DOHH2 (cell line): ENCODE results near the gene RUFY2.
A peak's percentile ranks its signal among the peaks of the same experiment; 100 is the strongest.

Experiments
- H3F3A ChIP-seq: fragments of 200-600 bp; sonication (generic), shearing (Covaris generic); 2 replicates; pipeline ENCODE4 v1.6.0; 2016; ENCODE audit warnings: antibody characterized with exemption, mild to moderate bottlenecking; ENCODE audit not compliant: control insufficient read depth, insufficient read depth
- H3K27ac ChIP-seq: fragments of 200-600 bp; sonication (generic); 2 replicates; pipeline ENCODE4 v1.5.1; 2014; ENCODE audit warnings: low read depth, mild to moderate bottlenecking, low read length, moderate library complexity
- H3K27me3 ChIP-seq: fragments of 200-600 bp; sonication (generic); 2 replicates; pipeline ENCODE4 v1.6.1; 2014; ENCODE audit warnings: mild to moderate bottlenecking, low read length, mixed read lengths; ENCODE audit not compliant: control insufficient read depth
- H3K36me3 ChIP-seq: fragments of 200-600 bp; sonication (generic); 2 replicates; pipeline ENCODE4 v1.6.1; 2014; ENCODE audit warnings: mild to moderate bottlenecking, low read length, moderate library complexity, mixed read lengths; ENCODE audit not compliant: control insufficient read depth
- H3K4me1 ChIP-seq: fragments of 200-600 bp; sonication (generic); 2 replicates; pipeline ENCODE4 v1.6.1; 2014; ENCODE audit warnings: mild to moderate bottlenecking, low read length, mixed read lengths; ENCODE audit not compliant: control insufficient read depth
- H3K4me2 ChIP-seq: fragments of 200-600 bp; sonication (generic); 2 replicates; pipeline ENCODE4 v1.6.0; 2014; ENCODE audit warnings: mild to moderate bottlenecking, low read length, moderate library complexity
- H3K4me3 ChIP-seq: fragments of 200-600 bp; sonication (generic); 2 replicates; pipeline ENCODE4 v1.5.1; 2014; ENCODE audit warnings: mild to moderate bottlenecking, low read length, mixed read lengths
- H3K79me2 ChIP-seq: fragments of 200-600 bp; sonication (generic); 2 replicates; pipeline ENCODE4 v1.6.1; 2014; ENCODE audit warnings: mild to moderate bottlenecking, low read length, mixed read lengths; ENCODE audit not compliant: control insufficient read depth
- H3K9me2 ChIP-seq: fragments of 200-600 bp; sonication (generic); replicated peaks from 2 replicates; pipeline ENCODE4 v1.6.1; 2014; ENCODE audit warnings: mild to moderate bottlenecking, low read length, mixed read lengths; ENCODE audit not compliant: control insufficient read depth
- H3K9me3 ChIP-seq: fragments of 200-600 bp; sonication (generic); 2 replicates; pipeline ENCODE4 v1.6.1; 2014; ENCODE audit warnings: antibody characterized with exemption, low read length, mixed read lengths; ENCODE audit not compliant: control insufficient read depth, insufficient read depth
- H4K20me1 ChIP-seq: fragments of 200-600 bp; sonication (generic); 2 replicates; pipeline ENCODE4 v1.6.0; 2014; ENCODE audit warnings: low read depth, mild to moderate bottlenecking, antibody characterized with exemption, low read length, moderate library complexity; ENCODE audit not compliant: control insufficient read depth, insufficient read depth
- EZH2phosphoT487 ChIP-seq: fragments of 200-600 bp; sonication (generic); IDR thresholded peaks from 2 replicates; pipeline ENCODE4 v1.6.1; 2017; ENCODE audit warnings: borderline replicate concordance, mild to moderate bottlenecking, antibody characterized with exemption, low read length, moderate library complexity, mixed read lengths
- TF ChIP-seq, protein P1 (sequence below): fragments of 200-600 bp; sonication (generic); IDR thresholded peaks from one replicate; pipeline ENCODE4 v1.5.1; 2014; ENCODE audit warnings: antibody characterized with exemption, mild to moderate bottlenecking, low read depth, low read length; ENCODE audit not compliant: poor library complexity, severe bottlenecking

Gene RUFY2

DNA sequence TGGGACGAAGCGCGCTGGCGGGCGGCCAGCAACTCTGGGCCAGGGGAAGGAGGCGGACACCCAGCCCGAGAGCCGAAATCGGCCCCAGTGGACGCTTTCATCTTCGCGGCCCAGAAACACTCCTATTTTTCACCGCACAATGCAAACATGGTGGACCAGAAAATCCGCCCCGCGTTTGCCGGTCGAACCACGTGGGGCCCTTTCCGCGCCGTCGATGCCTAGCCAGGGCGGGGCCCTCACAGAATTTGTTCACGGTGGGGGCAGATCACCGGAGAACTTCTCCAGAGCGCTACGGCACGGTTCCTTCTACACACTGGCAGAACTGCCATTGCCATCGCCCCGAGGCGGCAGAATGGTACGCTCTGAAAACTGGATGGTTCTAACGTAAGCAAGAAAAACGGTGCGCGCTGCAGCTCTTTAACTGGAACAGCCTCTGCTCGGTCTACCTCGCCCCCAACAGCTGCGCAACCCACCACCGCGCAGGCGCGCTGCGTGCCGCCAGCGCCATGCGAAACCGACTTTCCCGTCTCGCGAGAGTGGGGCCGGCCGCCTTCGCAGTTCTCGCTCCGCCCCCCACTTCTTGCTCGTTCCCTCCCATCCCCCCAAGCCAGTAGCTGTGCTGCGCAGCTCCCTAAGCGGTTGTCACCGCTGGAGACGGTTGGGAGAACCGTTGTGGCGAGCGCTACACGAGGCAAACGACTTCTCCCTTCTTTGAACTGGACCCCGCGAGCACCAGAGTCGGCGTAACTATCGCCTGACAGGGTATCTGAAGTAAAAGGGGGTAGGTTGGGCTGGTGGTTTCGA, 75.4 kb downstream of the RUFY2 start, which contains the start of gene HNRNPH3:
TSS of gene HNRNPH3 (plus strand) at position 610 of the 804 bp plus-strand sequence. CDS start 5,158 bp downstream, outside the sequence.
- Histone ChIP-seq H4K20me1 (peaks cover 33% of the 10 kb centered on the region), H3K4me2 (peak within 1 kb of the TSS; percentile 87), H3F3A (peaks cover 12% of the 10 kb centered on the region; the same call in 1 of the 2 replicates), H3K79me2 (peaks cover 59% of the 10 kb centered on the region), H3K4me1 (peaks cover 68% of the 10 kb centered on the region), H3K9me2 (no peaks in the 10 kb centered on the region), H3K4me3 (peak within 1 kb of the TSS; percentile 83), H3K27me3 (no peaks in the 10 kb centered on the region), H3K9me3 (no peaks in the 10 kb centered on the region), H3K36me3 (peaks cover 46% of the 10 kb centered on the region), H3K27ac (peak within 1 kb of the TSS; percentile 87)
- TF ChIP-seq EZH2phosphoT487: no peak
- TF ChIP-seq, protein P1, sequence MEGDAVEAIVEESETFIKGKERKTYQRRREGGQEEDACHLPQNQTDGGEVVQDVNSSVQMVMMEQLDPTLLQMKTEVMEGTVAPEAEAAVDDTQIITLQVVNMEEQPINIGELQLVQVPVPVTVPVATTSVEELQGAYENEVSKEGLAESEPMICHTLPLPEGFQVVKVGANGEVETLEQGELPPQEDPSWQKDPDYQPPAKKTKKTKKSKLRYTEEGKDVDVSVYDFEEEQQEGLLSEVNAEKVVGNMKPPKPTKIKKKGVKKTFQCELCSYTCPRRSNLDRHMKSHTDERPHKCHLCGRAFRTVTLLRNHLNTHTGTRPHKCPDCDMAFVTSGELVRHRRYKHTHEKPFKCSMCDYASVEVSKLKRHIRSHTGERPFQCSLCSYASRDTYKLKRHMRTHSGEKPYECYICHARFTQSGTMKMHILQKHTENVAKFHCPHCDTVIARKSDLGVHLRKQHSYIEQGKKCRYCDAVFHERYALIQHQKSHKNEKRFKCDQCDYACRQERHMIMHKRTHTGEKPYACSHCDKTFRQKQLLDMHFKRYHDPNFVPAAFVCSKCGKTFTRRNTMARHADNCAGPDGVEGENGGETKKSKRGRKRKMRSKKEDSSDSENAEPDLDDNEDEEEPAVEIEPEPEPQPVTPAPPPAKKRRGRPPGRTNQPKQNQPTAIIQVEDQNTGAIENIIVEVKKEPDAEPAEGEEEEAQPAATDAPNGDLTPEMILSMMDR: no peak

DNA sequence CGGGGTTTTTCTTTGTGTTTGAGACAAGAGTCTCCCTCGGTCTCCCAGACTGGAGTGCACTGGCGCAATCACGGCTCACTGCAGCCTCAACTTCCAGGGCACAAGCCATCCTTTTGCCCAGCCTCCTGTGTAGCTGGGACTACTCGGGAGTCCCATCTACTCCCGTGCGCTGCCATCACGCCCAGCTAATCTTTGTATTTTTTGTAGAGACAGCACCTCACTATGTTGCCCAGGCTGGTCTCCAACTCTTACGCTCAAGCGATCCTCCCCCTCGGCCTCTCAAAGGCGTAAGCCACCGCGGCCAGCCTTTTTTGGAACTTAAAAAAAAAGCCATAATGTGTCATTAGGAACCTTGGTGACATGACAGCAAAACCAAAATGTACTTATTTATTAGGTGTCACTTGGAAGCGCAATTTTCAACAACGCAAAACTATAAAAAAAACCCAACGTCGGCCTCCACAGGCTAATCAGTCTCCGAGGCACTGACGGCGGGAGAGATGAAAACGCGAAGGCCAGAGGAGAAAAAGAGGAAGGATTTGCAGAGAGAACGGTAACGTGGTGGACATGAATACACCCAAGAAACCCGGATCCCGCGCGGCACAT, 76.1 kb downstream of the RUFY2 start:
- H3K27ac ChIP-seq: peak overlapping the region; percentile 87
- peaks cover 29% of the 10 kb centered on the region for H4K20me1 ChIP-seq
- H3K4me3 ChIP-seq: peak overlapping the region; percentile 83
- peaks cover 11% of the 10 kb centered on the region; the same call in 1 of the 2 replicates for H3F3A ChIP-seq
- H3K4me1 ChIP-seq: peaks cover 62% of the 10 kb centered on the region
- H3K79me2 ChIP-seq: peaks cover 52% of the 10 kb centered on the region
- TF ChIP-seq, protein P1: no peak
- no peak for TF ChIP-seq EZH2phosphoT487
- H3K27me3 ChIP-seq: no peaks in the 10 kb centered on the region
- H3K9me2 ChIP-seq: no peaks in the 10 kb centered on the region
- no peaks in the 10 kb centered on the region for H3K9me3 ChIP-seq
- H3K4me2 ChIP-seq: peak overlapping the region; percentile 87
- peaks cover 41% of the 10 kb centered on the region for H3K36me3 ChIP-seq

GRCh38 chr10:68329506-68329861, 77.6 kb downstream of the RUFY2 start:
- H3K27ac ChIP-seq: no peak overlapping the region
- H3K4me3 ChIP-seq: no peak overlapping the region
- no peaks in the 10 kb centered on the region for H3K9me3 ChIP-seq
- peaks cover 14% of the 10 kb centered on the region for H4K20me1 ChIP-seq
- TF ChIP-seq, protein P1: no peak
- no peak for TF ChIP-seq EZH2phosphoT487
- H3K27me3 ChIP-seq: no peaks in the 10 kb centered on the region
- no peaks in the 10 kb centered on the region for H3K9me2 ChIP-seq
- H3F3A ChIP-seq: peaks cover 11% of the 10 kb centered on the region; the same call in 1 of the 2 replicates
- peaks cover 38% of the 10 kb centered on the region for H3K79me2 ChIP-seq
- peaks cover 47% of the 10 kb centered on the region for H3K4me1 ChIP-seq
- H3K36me3 ChIP-seq: peaks cover 26% of the 10 kb centered on the region
- peak overlapping the region; percentile 87 for H3K4me2 ChIP-seq
